Mesenchymal stem cell (in vitro differentiated cells and primary cell): ENCODE data around the gene TMEFF2.
A peak's percentile ranks its signal among the peaks of the same experiment; 100 is the strongest.

Experiments
- DNase-seq: peaks from one replicate; pipeline ENCODE4 v3.0.0-alpha.2; 2013
- H2AFZ ChIP-seq: one replicate; pipeline ENCODE4 v1.6.1; 2013; ENCODE audit warnings: low read depth, mild to moderate bottlenecking, control low read depth, inconsistent platforms, low read length, moderate library complexity
- H2AK5ac ChIP-seq: 2 replicates; pipeline ENCODE4 v1.6.1; 2013; ENCODE audit warnings: low read length, moderate library complexity, mild to moderate bottlenecking, inconsistent platforms; ENCODE audit not compliant: severe bottlenecking
- H2BK120ac ChIP-seq: one replicate; pipeline ENCODE4 v1.6.1; 2013; ENCODE audit warnings: low read depth, mild to moderate bottlenecking, inconsistent platforms, low read length, moderate library complexity
- H2BK12ac ChIP-seq, 2 experiments: one replicate each; pipeline ENCODE4 v1.6.1; 2013; ENCODE audit warnings: inconsistent platforms in 2 of 2, low read length in 2 of 2, mild to moderate bottlenecking in 2 of 2, moderate library complexity in 2 of 2, control low read depth in 1 of 2
- H2BK15ac ChIP-seq: one replicate; pipeline ENCODE4 v1.6.1; 2013; ENCODE audit warnings: mild to moderate bottlenecking, low read depth, inconsistent platforms; ENCODE audit not compliant: poor library complexity, severe bottlenecking
- H2BK5ac ChIP-seq: 2 replicates; pipeline ENCODE4 v1.6.1; 2013; ENCODE audit warnings: low read depth, mild to moderate bottlenecking, low read length, control low read depth, inconsistent platforms; ENCODE audit not compliant: poor library complexity, severe bottlenecking
- H3K14ac ChIP-seq, 2 experiments: one replicate each; pipeline ENCODE4 v1.6.1; 2013; ENCODE audit warnings: inconsistent platforms in 2 of 2, low read length in 2 of 2, control low read depth in 1 of 2, mild to moderate bottlenecking in 1 of 2, moderate library complexity in 1 of 2
- H3K18ac ChIP-seq, 2 experiments: one replicate each; pipeline ENCODE4 v1.6.1; 2013; ENCODE audit warnings: inconsistent platforms in 2 of 2, low read length in 2 of 2, control low read depth in 1 of 2, low read depth in 1 of 2, mild to moderate bottlenecking in 1 of 2
- H3K23ac ChIP-seq, 2 experiments: one replicate each; pipeline ENCODE4 v1.6.1; 2013; ENCODE audit warnings: inconsistent platforms in 2 of 2, low read length in 2 of 2, mild to moderate bottlenecking in 2 of 2, moderate library complexity in 2 of 2, control low read depth in 1 of 2
- H3K27ac ChIP-seq: 2 replicates; pipeline ENCODE4 v1.5.1; 2013; ENCODE audit warnings: mild to moderate bottlenecking, moderate library complexity, low read length, control low read depth, inconsistent platforms; ENCODE audit not compliant: poor library complexity, severe bottlenecking
- H3K27me3 ChIP-seq, 2 experiments: 2 replicates each; pipeline versions ENCODE4 v1.6.1 to v1.7.0; 2013; ENCODE audit warnings: low read length in 2 of 2, mild to moderate bottlenecking in 2 of 2, moderate library complexity in 2 of 2, control low read depth in 1 of 2, inconsistent platforms in 1 of 2; ENCODE audit not compliant: control insufficient read depth in 1 of 2, insufficient read depth in 1 of 2
- H3K36me3 ChIP-seq, 2 experiments: 2 replicates each; pipeline versions ENCODE4 v1.6.1 to v1.7.0; 2013; ENCODE audit warnings: low read length in 2 of 2, control low read depth in 1 of 2, inconsistent platforms in 1 of 2, low read depth in 1 of 2, mild to moderate bottlenecking in 1 of 2; ENCODE audit not compliant: insufficient read depth in 2 of 2, control insufficient read depth in 1 of 2
- H3K4ac ChIP-seq, 2 experiments: one replicate each; pipeline ENCODE4 v1.6.1; 2013; ENCODE audit warnings: inconsistent platforms in 2 of 2, low read length in 2 of 2, mild to moderate bottlenecking in 2 of 2, moderate library complexity in 2 of 2, control low read depth in 1 of 2, low read depth in 1 of 2
- H3K4me1 ChIP-seq: 2 replicates; pipeline ENCODE4 v1.6.1; 2013; ENCODE audit warnings: low read depth, low read length, control low read depth; ENCODE audit not compliant: control insufficient read depth, insufficient read depth
- H3K4me2 ChIP-seq: 2 replicates; pipeline ENCODE4 v1.6.1; 2013; ENCODE audit warnings: low read length, mild to moderate bottlenecking, inconsistent platforms; ENCODE audit not compliant: poor library complexity, severe bottlenecking
- H3K4me3 ChIP-seq, 2 experiments: 2 replicates each; pipeline versions ENCODE4 v1.5.1 to v1.7.0; 2013; ENCODE audit warnings: low read length in 2 of 2, mild to moderate bottlenecking in 2 of 2, control low read depth in 1 of 2, low read depth in 1 of 2; ENCODE audit not compliant: insufficient read depth in 1 of 2
- H3K79me1 ChIP-seq: replicated peaks from 2 replicates; pipeline ENCODE4 v1.6.1; 2013; ENCODE audit warnings: mild to moderate bottlenecking, control low read depth, low read length, inconsistent platforms; ENCODE audit not compliant: poor library complexity, severe bottlenecking
- H3K9ac ChIP-seq: 2 replicates; pipeline ENCODE4 v1.7.0; 2013; ENCODE audit warnings: mild to moderate bottlenecking, low read length, moderate library complexity
- H3K9me3 ChIP-seq: 2 replicates; pipeline ENCODE4 v1.7.0; 2013; ENCODE audit warnings: mild to moderate bottlenecking, low read length; ENCODE audit not compliant: control insufficient read depth
- H4K8ac ChIP-seq: one replicate; pipeline ENCODE4 v1.6.1; 2013; ENCODE audit warnings: inconsistent platforms, mild to moderate bottlenecking, low read length, moderate library complexity
- H4K91ac ChIP-seq: one replicate; pipeline ENCODE4 v1.6.1; 2013; ENCODE audit warnings: mild to moderate bottlenecking, low read length, inconsistent platforms
- WGBS: methylation state at CpG from one replicate; pipeline ENCODE4 v1.1.7; 2013; ENCODE audit warnings: mixed read lengths; 5-methylcytosine and 5-hydroxymethylcytosine counted together

TMEFF2 gene

GRCh38 chr2:191947235-191947634 lies 247.5 kb downstream of the TMEFF2 start:
- H4K91ac ChIP-seq = no peak overlapping the region
- no peak overlapping the region for H3K23ac ChIP-seq
- no peak overlapping the region for H3K4me2 ChIP-seq
- no peaks in the 10 kb centered on the region for H3K79me1 ChIP-seq
- H3K4me3 ChIP-seq = no peak overlapping the region
- H2BK12ac ChIP-seq = no peak overlapping the region
- no peak overlapping the region for H3K4ac ChIP-seq
- no peaks in the 10 kb centered on the region for H3K36me3 ChIP-seq
- H3K27me3 ChIP-seq = no peaks in the 10 kb centered on the region
- no peak overlapping the region for H2BK120ac ChIP-seq
- H4K8ac ChIP-seq = no peak overlapping the region
- 99% methylated on average over 6 of the region's 6 CpGs for WGBS
- no peak overlapping the region for H2AFZ ChIP-seq
- no peak overlapping the region for H3K27ac ChIP-seq
- no peak overlapping the region for H3K14ac ChIP-seq
- H3K18ac ChIP-seq = no peak overlapping the region
- H2BK5ac ChIP-seq = no peak overlapping the region
- H2BK15ac ChIP-seq = no peak overlapping the region
- no peaks in the 10 kb centered on the region for H3K4me1 ChIP-seq
- no peaks in the 10 kb centered on the region for H3K9me3 ChIP-seq
- H3K9ac ChIP-seq = no peak overlapping the region
- no peak for DNase-seq
- H2AK5ac ChIP-seq = no peak overlapping the region

GRCh38 chr2:191946471-191947182 lies 248.1 kb downstream of the TMEFF2 start:
- Histone ChIP-seq H2BK15ac (no peak overlapping the region), H2BK120ac (no peak overlapping the region), H3K36me3 (no peaks in the 10 kb centered on the region), H3K27ac (no peak overlapping the region), H4K8ac (no peak overlapping the region), H3K23ac (no peak overlapping the region), H3K4me1 (no peaks in the 10 kb centered on the region), H3K4me2 (no peak overlapping the region), H3K4me3 (no peak overlapping the region), H4K91ac (no peak overlapping the region), H3K9me3 (no peaks in the 10 kb centered on the region), H2AFZ (no peak overlapping the region), H2BK5ac (no peak overlapping the region), H2BK12ac (no peak overlapping the region), H3K27me3 (no peaks in the 10 kb centered on the region), H3K9ac (no peak overlapping the region), H3K79me1 (no peaks in the 10 kb centered on the region), H3K18ac (no peak overlapping the region), H3K4ac (no peak overlapping the region), H2AK5ac (no peak overlapping the region), H3K14ac (no peak overlapping the region)
- WGBS = 53% methylated on average over 1 of the region's 2 CpGs
- DNase-seq = no peak

GRCh38 chr2:191945623-191946022 lies 249.1 kb downstream of the TMEFF2 start:
- no peak for DNase-seq
- Histone ChIP-seq H3K23ac (no peak overlapping the region), H3K9ac (no peak overlapping the region), H3K4me3 (no peak overlapping the region), H2AFZ (no peak overlapping the region), H3K36me3 (no peaks in the 10 kb centered on the region), H2BK5ac (no peak overlapping the region), H3K4ac (no peak overlapping the region), H3K4me1 (no peaks in the 10 kb centered on the region), H2BK120ac (no peak overlapping the region), H4K91ac (no peak overlapping the region), H3K79me1 (no peaks in the 10 kb centered on the region), H3K27me3 (no peaks in the 10 kb centered on the region), H2AK5ac (no peak overlapping the region), H3K9me3 (no peaks in the 10 kb centered on the region), H3K18ac (no peak overlapping the region), H4K8ac (no peak overlapping the region), H3K27ac (no peak overlapping the region), H3K14ac (no peak overlapping the region), H2BK15ac (no peak overlapping the region), H3K4me2 (no peak overlapping the region), H2BK12ac (no peak overlapping the region)
- WGBS = 100% methylated on average over 1 of the region's 1 CpG

GRCh38 chr2:191942739-191943103 lies 252.0 kb downstream of the TMEFF2 start:
- no peak overlapping the region for H3K4me2 ChIP-seq
- no peak overlapping the region for H2AK5ac ChIP-seq
- peak overlapping the region; percentile 18 for H2BK15ac ChIP-seq
- no peaks in the 10 kb centered on the region for H3K79me1 ChIP-seq
- H3K27me3 ChIP-seq = no peaks in the 10 kb centered on the region
- H2AFZ ChIP-seq = no peak overlapping the region
- H3K4me1 ChIP-seq = no peaks in the 10 kb centered on the region
- no peak overlapping the region for H3K23ac ChIP-seq
- H2BK5ac ChIP-seq = no peak overlapping the region
- H3K27ac ChIP-seq = no peak overlapping the region
- peak overlapping the region in 1 of 2 experiments; percentile 70 for H3K18ac ChIP-seq
- H2BK120ac ChIP-seq = no peak overlapping the region
- no peak overlapping the region for H2BK12ac ChIP-seq
- H3K9ac ChIP-seq = no peak overlapping the region
- no peaks in the 10 kb centered on the region for H3K9me3 ChIP-seq
- no peak for DNase-seq
- peak overlapping the region in 1 of 2 experiments; percentile 16 for H3K4ac ChIP-seq
- no peak overlapping the region for H3K4me3 ChIP-seq
- H4K91ac ChIP-seq = no peak overlapping the region
- H3K14ac ChIP-seq = no peak overlapping the region
- WGBS = 92% methylated on average over 2 of the region's 2 CpGs
- no peaks in the 10 kb centered on the region for H3K36me3 ChIP-seq
- no peak overlapping the region for H4K8ac ChIP-seq
